ENCODE measurements around the gene PPP1R12B. TPM values are rescaled to one million over a fixed set of nuclear protein-coding genes. Genes with fewer than 3 reads are reported as not detected.
"Not testable (repeated sequence)": the region's sequence is repeated elsewhere in the genome, so short reads cannot be mapped to it uniquely, and the experiment has no call there.

Gene PPP1R12B
- total RNA-seq, 4 donors from 2014 or later = 747 to 1,375 (median 979) TPM

DNA sequence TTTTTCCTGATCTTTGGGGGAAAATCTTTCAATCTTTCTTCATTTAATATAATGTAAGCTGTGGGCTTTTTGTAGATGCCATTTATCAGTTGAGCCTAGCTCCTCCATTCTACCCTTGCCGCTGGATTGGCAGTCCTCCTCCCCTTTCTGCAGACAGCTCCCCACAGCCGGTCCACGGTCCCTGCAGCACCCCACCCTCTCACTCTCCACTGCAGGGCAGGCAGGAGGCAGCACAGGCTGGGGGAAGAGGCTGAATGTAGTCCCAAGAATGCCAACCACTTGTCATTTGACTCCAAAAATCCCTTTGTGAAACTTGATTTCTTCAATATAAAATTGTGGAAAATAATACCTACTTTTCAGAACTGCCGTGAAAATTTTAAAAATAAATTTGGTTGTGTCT, 265.1 kb downstream of the PPP1R12B start:
- Histone ChIP-seq H3K4me1 (peaks cover 0 to 25% (median 8%) of the 10 kb centered on the region in 3 donors), H3K9me3 (no peaks in the 10 kb centered on the region), H3K27ac (no peak overlapping the region), H3K27me3 (no peaks in the 10 kb centered on the region), H3K36me3 (no peaks in the 10 kb centered on the region), H3K4me3 (no peak overlapping the region)
- no peak for ATAC-seq
- 95 to 100% methylated on average over 1 to 3 of the region's 4 CpGs for WGBS, 2 donors (ENCODE audit: low coverage in 1 of 2)
- TF ChIP-seq POLR2AphosphoS5 (IDR thresholded peaks at IDR 0.05) = no peak
- TF ChIP-seq, protein P1, sequence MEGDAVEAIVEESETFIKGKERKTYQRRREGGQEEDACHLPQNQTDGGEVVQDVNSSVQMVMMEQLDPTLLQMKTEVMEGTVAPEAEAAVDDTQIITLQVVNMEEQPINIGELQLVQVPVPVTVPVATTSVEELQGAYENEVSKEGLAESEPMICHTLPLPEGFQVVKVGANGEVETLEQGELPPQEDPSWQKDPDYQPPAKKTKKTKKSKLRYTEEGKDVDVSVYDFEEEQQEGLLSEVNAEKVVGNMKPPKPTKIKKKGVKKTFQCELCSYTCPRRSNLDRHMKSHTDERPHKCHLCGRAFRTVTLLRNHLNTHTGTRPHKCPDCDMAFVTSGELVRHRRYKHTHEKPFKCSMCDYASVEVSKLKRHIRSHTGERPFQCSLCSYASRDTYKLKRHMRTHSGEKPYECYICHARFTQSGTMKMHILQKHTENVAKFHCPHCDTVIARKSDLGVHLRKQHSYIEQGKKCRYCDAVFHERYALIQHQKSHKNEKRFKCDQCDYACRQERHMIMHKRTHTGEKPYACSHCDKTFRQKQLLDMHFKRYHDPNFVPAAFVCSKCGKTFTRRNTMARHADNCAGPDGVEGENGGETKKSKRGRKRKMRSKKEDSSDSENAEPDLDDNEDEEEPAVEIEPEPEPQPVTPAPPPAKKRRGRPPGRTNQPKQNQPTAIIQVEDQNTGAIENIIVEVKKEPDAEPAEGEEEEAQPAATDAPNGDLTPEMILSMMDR (IDR thresholded peaks at IDR 0.05) = no peak
- TF ChIP-seq EP300 (IDR thresholded peaks at IDR 0.05) = no peak
- no peak for TF ChIP-seq POLR2A (IDR thresholded peaks at IDR 0.05)

DNA sequence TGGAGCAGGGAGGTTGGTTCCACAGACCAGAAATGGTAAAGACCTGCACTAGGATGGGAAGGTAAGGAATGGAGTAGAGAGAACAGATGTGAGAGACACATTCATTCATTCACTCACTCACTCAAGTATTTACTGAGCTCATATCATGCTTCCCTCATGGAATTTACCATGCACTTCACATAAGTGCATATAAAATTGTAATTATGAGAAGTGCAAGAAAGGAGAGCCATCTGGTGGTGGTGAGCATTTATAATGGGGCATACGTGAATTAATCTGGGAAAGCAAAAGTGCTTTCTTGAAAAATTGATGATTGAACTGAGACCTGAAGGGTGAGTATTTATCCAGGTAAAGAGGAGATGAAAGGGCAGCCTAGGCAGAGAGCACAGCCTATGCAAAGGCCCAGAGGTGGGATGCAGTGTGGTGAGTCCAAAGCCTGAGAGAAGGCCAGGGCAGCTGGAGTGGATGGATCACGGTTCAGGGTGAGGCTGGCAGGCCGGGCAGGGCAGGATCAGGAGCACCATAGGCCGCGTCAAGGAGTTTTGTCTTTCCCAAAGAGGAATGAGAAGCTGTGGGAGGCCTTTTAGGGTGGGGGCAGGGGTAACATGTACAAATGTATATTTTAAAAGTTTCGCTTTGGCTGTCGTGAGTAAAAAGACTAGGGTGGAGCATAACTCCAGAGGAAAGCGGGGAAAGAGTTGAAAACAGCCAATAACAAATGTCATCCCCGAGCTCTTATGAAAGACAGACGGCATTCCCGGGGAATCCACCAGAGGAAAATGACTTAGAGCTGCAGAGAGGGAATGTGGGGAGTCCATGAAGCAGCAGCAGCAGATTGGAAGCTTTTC, 266.1 kb downstream of the PPP1R12B start:
- TF ChIP-seq, protein P1 (IDR thresholded peaks at IDR 0.05) = peak in 3 of 4 experiments; percentile 22 to 38 (median 25)
- not testable (repeated sequence) for H3K9me3 ChIP-seq, ATAC-seq, H3K27me3 ChIP-seq, H3K36me3 ChIP-seq, H3K4me3 ChIP-seq
- 52 to 62% methylated on average over 10 to 11 of the region's 11 CpGs for WGBS, 2 donors (ENCODE audit: low coverage in 1 of 2)
- Histone ChIP-seq H3K4me1 (peaks cover 0 to 35% (median 16%) of the 10 kb centered on the region in 3 donors), H3K27ac (peak overlapping the region in 3 of 4 donors; percentile 36 to 42 (median 41))

DNA sequence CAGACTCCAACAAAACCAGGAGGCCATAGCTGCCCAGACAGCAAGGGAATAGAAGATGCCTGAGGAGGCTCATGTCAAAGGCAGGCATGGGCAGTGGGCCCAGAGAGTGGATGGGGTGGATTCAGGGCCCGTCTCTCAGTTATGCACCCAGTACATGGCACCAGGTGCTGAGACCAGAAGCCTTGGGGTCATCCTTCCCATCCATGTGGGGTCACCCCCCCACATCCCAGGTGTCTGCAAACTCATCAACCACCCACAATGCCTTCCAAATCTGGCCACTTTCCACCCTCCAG, 266.7 kb downstream of the PPP1R12B start:
- not testable (repeated sequence) for H3K36me3 ChIP-seq, ATAC-seq, H3K9me3 ChIP-seq, H3K27me3 ChIP-seq, H3K4me3 ChIP-seq
- peaks cover 0 to 35% (median 16%) of the 10 kb centered on the region in 3 donors for H3K4me1 ChIP-seq
- 50% methylated on average over 1 of the region's 1 CpG; no CpG with 5 or more reads in 1 of the 2 donors for WGBS, 2 donors (ENCODE audit: low coverage in 1 of 2)
- H3K27ac ChIP-seq = peak overlapping the region in 3 of 4 donors; percentile 36 to 42 (median 41)

DNA sequence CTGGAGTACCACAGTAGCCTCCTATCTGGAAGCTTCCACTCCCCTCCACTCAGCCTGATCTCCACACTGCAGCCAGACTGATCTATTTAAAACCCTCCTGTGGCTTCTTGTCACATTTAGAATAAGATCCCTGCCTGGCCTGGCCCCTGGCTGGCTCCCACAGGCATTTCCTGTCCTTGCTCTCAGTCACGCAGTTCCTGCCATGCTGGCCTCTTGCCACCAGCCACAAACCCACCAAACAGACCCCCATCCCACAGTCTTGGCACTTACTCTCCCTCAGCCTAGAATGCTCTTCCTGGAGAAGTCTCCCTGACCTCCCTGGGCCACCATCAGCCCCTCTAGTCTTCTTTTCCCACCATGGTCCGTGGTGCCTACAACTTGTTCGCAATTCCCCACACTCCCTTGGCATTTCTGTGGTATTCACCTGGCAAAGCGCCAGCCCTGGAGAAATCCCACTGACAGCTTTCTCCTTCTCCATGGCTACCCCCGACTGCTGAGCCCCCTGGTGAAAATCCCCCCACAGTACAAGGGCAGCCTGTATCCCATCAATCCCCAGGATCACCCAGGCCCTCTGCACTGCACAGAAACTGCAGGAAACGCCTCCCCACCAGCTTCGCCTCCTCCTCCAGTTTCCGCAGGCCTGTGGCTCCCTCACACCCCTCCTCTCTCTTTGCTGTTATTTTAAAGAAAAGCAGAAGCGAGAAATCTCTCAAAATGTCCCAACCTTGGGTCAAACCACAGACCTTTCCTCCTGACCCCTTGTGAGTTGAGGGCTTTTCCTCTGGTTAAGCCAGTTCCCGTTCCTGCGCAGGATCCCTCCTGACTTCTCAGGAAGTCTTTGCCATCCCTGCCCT, 267.2 kb downstream of the PPP1R12B start:
- H3K4me3 ChIP-seq = no peak overlapping the region
- 45 to 56% methylated on average over 5 to 11 of the region's 11 CpGs for WGBS, 2 donors (ENCODE audit: low coverage in 1 of 2)
- no peaks in the 10 kb centered on the region for H3K9me3 ChIP-seq
- H3K4me1 ChIP-seq = peaks cover 0 to 35% (median 16%) of the 10 kb centered on the region in 3 donors
- peak; percentile 28 for ATAC-seq
- no peaks in the 10 kb centered on the region for H3K27me3 ChIP-seq
- TF ChIP-seq, protein P1 (IDR thresholded peaks at IDR 0.05) = no peak
- TF ChIP-seq EP300 (IDR thresholded peaks at IDR 0.05) (no peak), POLR2A (IDR thresholded peaks at IDR 0.05) (no peak), POLR2AphosphoS5 (IDR thresholded peaks at IDR 0.05) (no peak)
- peak overlapping the region in 3 of 4 donors; percentile 35 to 42 (median 36) for H3K27ac ChIP-seq
- H3K36me3 ChIP-seq = no peaks in the 10 kb centered on the region

DNA sequence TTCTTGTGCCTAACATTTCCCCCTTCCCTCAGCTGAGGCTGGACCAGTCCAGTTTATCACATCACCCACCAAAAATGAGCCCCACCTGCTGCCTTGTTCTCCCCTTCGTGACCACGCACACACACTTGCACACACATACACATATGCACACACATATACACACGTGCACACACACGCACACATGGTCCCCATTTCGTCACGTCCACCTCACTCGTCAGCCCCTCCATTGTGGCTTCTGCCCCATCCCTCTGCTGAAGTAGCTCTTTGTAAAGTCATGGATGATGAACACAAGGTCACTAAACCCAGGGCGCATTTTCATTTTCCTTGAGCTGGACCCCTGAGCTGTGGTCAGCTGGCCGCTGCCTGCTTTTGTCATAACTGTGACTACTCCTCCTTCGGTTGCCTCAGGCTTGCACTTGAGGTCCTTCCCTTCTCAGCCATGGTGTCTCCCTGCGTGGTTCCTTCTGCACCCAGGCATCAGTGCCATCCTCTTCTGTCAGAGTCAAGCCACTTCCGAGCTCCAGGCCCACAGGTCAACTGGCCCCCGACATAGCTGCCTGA, 267.9 kb downstream of the PPP1R12B start:
- Histone ChIP-seq H3K27ac (no peak overlapping the region), H3K36me3 (no peaks in the 10 kb centered on the region), H3K4me3 (no peak overlapping the region), H3K4me1 (peaks cover 0 to 35% (median 16%) of the 10 kb centered on the region in 3 donors), H3K27me3 (no peaks in the 10 kb centered on the region), H3K9me3 (no peaks in the 10 kb centered on the region)
- no peak for TF ChIP-seq EP300 (IDR thresholded peaks at IDR 0.05)
- TF ChIP-seq, protein P1 (IDR thresholded peaks at IDR 0.05) = no peak
- TF ChIP-seq POLR2AphosphoS5 (IDR thresholded peaks at IDR 0.05) = no peak
- no peak for TF ChIP-seq POLR2A (IDR thresholded peaks at IDR 0.05)
- ATAC-seq = no peak
- 86 to 87% methylated on average over 12 to 13 of the region's 13 CpGs for WGBS, 2 donors (ENCODE audit: low coverage in 1 of 2)

Data from gastroesophageal sphincter (tissue), 4 donors.